Dermis microvascular lymphatic vessel endothelial cell (primary cell): ENCODE results near the gene C1orf159. TPM values are rescaled to one million over a fixed set of nuclear protein-coding genes. Genes with fewer than 3 reads are reported as not detected.

ENCODE experiments used
- DNase-seq, 2 donors: peaks; one replicate each; pipeline versions ENCODE4 v3.0.0 to v3.0.0-alpha.2; 2010; ENCODE audit warnings: low read depth in 2 of 2
- total RNA-seq: library from RNA; depleted of rRNA; stranded (reverse); fragments of >200 nt; gene quantifications from 2 replicates; pipeline ENCODE4 v1.2.1, GENCODE V29; 2014

C1orf159 gene
- total RNA-seq, 1 donor from 2014 or later: 5.0 TPM

GRCh38 chr1:1054099-1054700, 61.7 kb downstream of the C1orf159 start:
- no peak for DNase-seq

- no peak for DNase-seq
Measured at GRCh38 chr1:1053682-1054081, 62.2 kb downstream of the C1orf159 start.

GRCh38 chr1:1053022-1053421, 62.9 kb downstream of the C1orf159 start:
- DNase-seq: no peak

- no peak for DNase-seq
Measured at GRCh38 chr1:1052003-1052840, 63.7 kb downstream of the C1orf159 start.

- DNase-seq: no peak
Measured at GRCh38 chr1:1051127-1051810, 64.6 kb downstream of the C1orf159 start.

- no peak for DNase-seq
Measured at GRCh38 chr1:1050577-1051052, 65.3 kb downstream of the C1orf159 start.

GRCh38 chr1:1049318-1050165, 66.3 kb downstream of the C1orf159 start:
- DNase-seq: no peak

GRCh38 chr1:1048765-1049164, 67.1 kb downstream of the C1orf159 start:
- no peak for DNase-seq

GRCh38 chr1:1047963-1048362, 67.9 kb downstream of the C1orf159 start:
- DNase-seq: no peak

- no peak for DNase-seq
Measured at GRCh38 chr1:1047407-1047806, 68.5 kb downstream of the C1orf159 start.

GRCh38 chr1:1046767-1047166, 69.1 kb downstream of the C1orf159 start:
- DNase-seq: no peak

GRCh38 chr1:1046243-1046642, 69.6 kb downstream of the C1orf159 start:
- no peak for DNase-seq

GRCh38 chr1:1045129-1045528, 70.8 kb downstream of the C1orf159 start:
- DNase-seq: no peak

GRCh38 chr1:1044455-1045078, 71.3 kb downstream of the C1orf159 start:
- DNase-seq: no peak

- no peak for DNase-seq
Measured at GRCh38 chr1:1043921-1044320, 72.0 kb downstream of the C1orf159 start.

- DNase-seq: no peak
Measured at GRCh38 chr1:1043411-1043810, 72.5 kb downstream of the C1orf159 start.

GRCh38 chr1:1042835-1043234, 73.1 kb downstream of the C1orf159 start:
- no peak for DNase-seq

GRCh38 chr1:1041873-1042272, 74.0 kb downstream of the C1orf159 start:
- DNase-seq: no peak

- DNase-seq: no peak
Measured at GRCh38 chr1:1041092-1041523, 74.8 kb downstream of the C1orf159 start.

- peak; percentile 64 to 93 for DNase-seq
Measured at GRCh38 chr1:1040004-1040991, 75.6 kb downstream of the C1orf159 start.
